ENCODE results near the gene CDC42BPA. TPM values are rescaled to one million over a fixed set of nuclear protein-coding genes. Genes with fewer than 3 reads are reported as not detected.

Gene CDC42BPA
- total and polyA plus RNA-seq, 2 donors (not counting 3 experiments of a cell fraction or from before 2014, with no cell fraction given): 26.1 to 92.6 TPM

DNA sequence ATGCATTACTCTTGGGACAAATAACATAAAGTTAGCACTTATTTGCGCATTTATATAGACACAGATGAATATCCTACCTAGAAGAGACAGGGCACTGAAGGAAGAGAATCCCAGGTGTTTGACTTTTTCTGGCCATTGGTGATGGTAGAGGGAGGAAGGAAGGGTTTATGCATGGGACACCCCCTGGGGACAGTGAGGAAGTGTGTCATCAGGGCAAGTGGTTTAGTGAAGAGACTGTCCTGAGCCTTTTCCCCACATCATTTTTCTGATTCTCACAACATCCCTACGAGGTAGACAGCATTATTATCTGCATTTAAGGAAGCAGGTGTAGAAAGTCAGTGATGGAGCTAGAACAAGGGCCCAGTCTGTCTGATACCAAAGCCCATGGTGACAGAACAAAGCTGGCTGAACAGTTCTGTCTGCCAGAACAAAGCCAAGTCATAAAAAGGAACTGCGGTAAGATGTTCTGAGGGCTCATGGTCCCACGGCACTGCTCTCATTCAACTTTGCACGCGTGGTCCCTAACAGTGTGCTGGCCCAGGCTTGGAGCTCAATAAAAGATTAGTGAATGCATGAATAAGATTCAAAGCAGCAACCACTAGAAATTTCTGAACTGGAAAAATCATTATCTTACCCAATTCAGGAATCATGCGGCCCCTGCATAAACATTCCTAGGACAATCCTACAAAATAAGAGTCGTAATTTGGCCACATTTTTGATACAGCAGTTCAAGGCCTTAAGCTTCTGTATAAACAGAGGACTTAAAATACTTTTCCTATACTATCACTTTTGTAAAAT lies 12.2 kb upstream of the CDC42BPA start:
- Histone ChIP-seq H3K27me3 (ENCODE audit: control insufficient read depth in 2 of 2, insufficient read depth in 2 of 2, low read length in 2 of 2) (no peaks in the 10 kb centered on the region), H3K27ac (ENCODE audit: insufficient read depth, low read depth, low read length) (no peak overlapping the region), H2AFZ (ENCODE audit: low read depth, low read length) (no peak overlapping the region), H3K9ac (replicated peaks; ENCODE audit: extremely low read depth, insufficient read depth, low read length) (no peak overlapping the region), H3K79me2 (ENCODE audit: control insufficient read depth, insufficient read depth, low read length) (no peaks in the 10 kb centered on the region), H4K20me1 (replicated peaks; ENCODE audit: control insufficient read depth, extremely low read depth, insufficient read depth, low read length) (no peaks in the 10 kb centered on the region), H3K4me2 (ENCODE audit: insufficient read depth, low read length) (no peak overlapping the region), H3K9me1 (replicated peaks; ENCODE audit: control insufficient read depth, extremely low read depth, insufficient read depth, low read length) (no peaks in the 10 kb centered on the region), H3K9me3 (replicated peaks; ENCODE audit: control insufficient read depth, insufficient read depth, low read length) (no peaks in the 10 kb centered on the region), H3K4me1 (ENCODE audit: control insufficient read depth, extremely low read depth, insufficient read depth, low read length) (no peaks in the 10 kb centered on the region), H3K36me3 (ENCODE audit: control insufficient read depth in 2 of 2, extremely low read depth in 1 of 2, insufficient read depth in 2 of 2, low read length in 2 of 2) (no peaks in the 10 kb centered on the region), H3K4me3 (replicated peaks in 1 of 3; ENCODE audit: insufficient read depth in 1 of 3, low read depth in 1 of 3, low read length in 3 of 3) (no peak overlapping the region)
- no peak for TF ChIP-seq EZH2 (IDR thresholded peaks at IDR 0.05; ENCODE audit: borderline replicate concordance, low read depth, low read length, severe bottlenecking)
- no peak for TF ChIP-seq POLR2A (IDR thresholded peaks at IDR 0.05; ENCODE audit: low read depth, low read length)
- no peak for TF ChIP-seq MYC (IDR thresholded peaks at IDR 0.05; ENCODE audit: low read depth, low read length)
- no peak for TF ChIP-seq FOS (IDR thresholded peaks at IDR 0.05; ENCODE audit: borderline replicate concordance, insufficient read depth, low read length)
- TF ChIP-seq GATA2 (IDR thresholded peaks at IDR 0.05; ENCODE audit: insufficient read depth, insufficient read length, low read depth, low read length): no peak
- no peak for TF ChIP-seq JUN (IDR thresholded peaks at IDR 0.05; ENCODE audit: borderline replicate concordance, insufficient read depth, insufficient read length, low read depth)
- no peak for TF ChIP-seq CTCF (IDR thresholded peaks at IDR 0.05; ENCODE audit: extremely low read depth in 1 of 2, insufficient read depth in 1 of 2, low read depth in 1 of 2, low read length in 2 of 2)
- TF ChIP-seq, protein P1, sequence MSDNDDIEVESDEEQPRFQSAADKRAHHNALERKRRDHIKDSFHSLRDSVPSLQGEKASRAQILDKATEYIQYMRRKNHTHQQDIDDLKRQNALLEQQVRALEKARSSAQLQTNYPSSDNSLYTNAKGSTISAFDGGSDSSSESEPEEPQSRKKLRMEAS (IDR thresholded peaks at IDR 0.05; ENCODE audit: insufficient read depth, insufficient read length): no peak
- no peak for TF ChIP-seq POLR2AphosphoS5 (IDR thresholded peaks at IDR 0.05; ENCODE audit: insufficient read depth, low read depth, low read length)
- dilution Hi-C loops (cut with MboI; ENCODE audit: extremely low pct_ligation_motif_present, low sequenced_read_pairs): no loop called here
- intact Hi-C loops (cut with micrococcal nuclease): no loop called here
- no peak for FAIRE-seq
- ChIA-PET CTCF (interaction anchor here (1.1 to 1.2 kb wide), 3 partner anchors 13 to 24 kb away, joined by 3 to 6 read pairs (median 3); no protein-coding TSS in a partner anchor), POLR2A (no interaction called here)
- DNase-seq (ENCODE audit: low read depth, low spot score): no peak
- no TSS peak for BruUV-seq (replicated peaks)

Measured in endothelial cell of umbilical vein (primary cell).